Fibroblast of lung (primary cell): ENCODE data around the gene SPINDOC. TPM values are rescaled to one million over a fixed set of nuclear protein-coding genes. Genes with fewer than 3 reads are reported as not detected.
A peak's percentile ranks its signal among the peaks of the same experiment; 100 is the strongest.

Experiments used
- DNase-seq, 2 donors: peaks; one replicate each; pipeline versions ENCODE4 v3.0.0 to v3.0.0-alpha.2; 2010; ENCODE audit warnings: low read depth in 2 of 2
- H2AFZ ChIP-seq: 2 replicates; pipeline ENCODE4 v1.5.1; 2012; ENCODE audit warnings: low read length, control low read depth, inconsistent platforms
- H3K27ac ChIP-seq: 2 replicates; pipeline ENCODE4 v1.5.1; 2011; ENCODE audit warnings: low read length, control low read depth; ENCODE audit not compliant: insufficient read depth
- H3K27me3 ChIP-seq: 2 replicates; pipeline ENCODE4 v1.5.1; 2011; ENCODE audit warnings: mild to moderate bottlenecking, low read length; ENCODE audit not compliant: control insufficient read depth, insufficient read depth
- H3K36me3 ChIP-seq: 2 replicates; pipeline ENCODE4 v1.5.1; 2011; ENCODE audit warnings: low read length; ENCODE audit not compliant: control insufficient read depth, insufficient read depth
- H3K4me1 ChIP-seq: 2 replicates; pipeline ENCODE4 v1.5.1; 2011; ENCODE audit warnings: low read length; ENCODE audit not compliant: control insufficient read depth, insufficient read depth; ENCODE audit errors: extremely low read depth
- H3K4me2 ChIP-seq: 2 replicates; pipeline ENCODE4 v1.5.1; 2011; ENCODE audit warnings: low read length, control low read depth; ENCODE audit not compliant: insufficient read depth; ENCODE audit errors: extremely low read depth
- H3K4me3 ChIP-seq, 4 experiments: fragments of 200-600 bp in 1 of 4; sonication (generic) in 1 of 4; replicated peaks in 1 of 4; 2 replicates each; pipeline ENCODE4 v1.5.1; 2011 to 2016; ENCODE audit warnings: low read length in 4 of 4, low read depth in 3 of 4, mild to moderate bottlenecking in 3 of 4, control low read depth in 2 of 4, inconsistent platforms in 1 of 4, mixed read lengths in 1 of 4; ENCODE audit not compliant: insufficient read depth in 1 of 4; ENCODE audit errors: control extremely low read depth in 1 of 4
- H3K79me2 ChIP-seq: 2 replicates; pipeline ENCODE4 v1.5.1; 2012; ENCODE audit warnings: mild to moderate bottlenecking, low read length, inconsistent platforms; ENCODE audit not compliant: control insufficient read depth, insufficient read depth
- H3K9ac ChIP-seq: 2 replicates; pipeline ENCODE4 v1.5.1; 2011; ENCODE audit warnings: mild to moderate bottlenecking, low read length, control low read depth; ENCODE audit not compliant: insufficient read depth
- H3K9me3 ChIP-seq: 2 replicates; pipeline ENCODE4 v1.5.1; 2012; ENCODE audit warnings: low read depth, low read length; ENCODE audit not compliant: control insufficient read depth, insufficient read depth
- H4K20me1 ChIP-seq: 2 replicates; pipeline ENCODE4 v1.5.1; 2011; ENCODE audit warnings: low read length; ENCODE audit not compliant: control insufficient read depth, insufficient read depth; ENCODE audit errors: extremely low read depth
- EZH2 ChIP-seq: IDR thresholded peaks from 2 replicates; pipeline ENCODE4 v1.5.1; 2012; ENCODE audit warnings: low read length, control low read depth, mild to moderate bottlenecking; ENCODE audit errors: missing control alignments
- polyA plus RNA-seq, 2 donors: library from polyadenylated mRNA; depleted of rRNA in 1 of 2; stranded (reverse) in 1 of 2; unstranded in 1 of 2; fragments of >200 nt; gene quantifications; 2 replicates each; pipeline ENCODE4 v1.2.1, GENCODE V29; 2011 to 2012; ENCODE audit warnings: missing spikeins in 1 of 2
- total RNA-seq: library from RNA; depleted of rRNA; stranded (reverse); fragments of >200 nt; gene quantifications from 2 replicates; pipeline ENCODE4 v1.2.1, GENCODE V29; 2014
- TF ChIP-seq, protein P1 (sequence below), 2 donors: IDR thresholded peaks in 1 of 2; conservative IDR thresholded peaks in 1 of 2; 1 replicate in 1 of 2; 2 replicates in 1 of 2; pipeline ENCODE4 v1.5.1; 2011 to 2012; ENCODE audit warnings: low read length in 2 of 2, control low read depth in 1 of 2, inconsistent platforms in 1 of 2, low read depth in 1 of 2, mild to moderate bottlenecking in 1 of 2

The SPINDOC gene
- total and polyA plus RNA-seq, 2 donors (not counting 1 experiment from before 2014, with no cell fraction given) = 10.7 to 10.9 TPM

DNA sequence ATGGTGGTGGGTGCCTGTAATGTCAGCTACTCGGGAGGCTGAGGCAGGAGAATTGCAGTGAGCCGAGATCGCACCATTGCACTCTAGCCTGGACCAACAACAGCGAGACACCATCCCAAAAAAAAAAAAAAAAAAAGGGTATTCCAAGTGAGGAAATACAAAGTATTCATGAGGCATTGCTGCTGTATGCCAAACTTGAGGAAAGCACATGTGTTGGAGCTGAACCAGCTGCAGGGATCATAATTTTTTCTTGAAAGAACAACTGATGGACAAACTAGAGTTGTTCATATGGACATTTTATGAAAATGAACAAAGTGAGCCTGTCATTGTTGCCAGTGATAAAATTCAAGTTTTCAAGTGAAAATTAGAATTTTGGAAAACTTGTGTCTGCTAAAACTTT, 41.4 kb downstream of the SPINDOC start:
- no peak overlapping the region for H3K9ac ChIP-seq
- no peaks in the 10 kb centered on the region for H3K9me3 ChIP-seq
- no peak overlapping the region for H3K4me3 ChIP-seq
- no peak overlapping the region for H3K4me2 ChIP-seq
- H3K27ac ChIP-seq = no peak overlapping the region
- TF ChIP-seq EZH2 = no peak
- TF ChIP-seq, protein P1, sequence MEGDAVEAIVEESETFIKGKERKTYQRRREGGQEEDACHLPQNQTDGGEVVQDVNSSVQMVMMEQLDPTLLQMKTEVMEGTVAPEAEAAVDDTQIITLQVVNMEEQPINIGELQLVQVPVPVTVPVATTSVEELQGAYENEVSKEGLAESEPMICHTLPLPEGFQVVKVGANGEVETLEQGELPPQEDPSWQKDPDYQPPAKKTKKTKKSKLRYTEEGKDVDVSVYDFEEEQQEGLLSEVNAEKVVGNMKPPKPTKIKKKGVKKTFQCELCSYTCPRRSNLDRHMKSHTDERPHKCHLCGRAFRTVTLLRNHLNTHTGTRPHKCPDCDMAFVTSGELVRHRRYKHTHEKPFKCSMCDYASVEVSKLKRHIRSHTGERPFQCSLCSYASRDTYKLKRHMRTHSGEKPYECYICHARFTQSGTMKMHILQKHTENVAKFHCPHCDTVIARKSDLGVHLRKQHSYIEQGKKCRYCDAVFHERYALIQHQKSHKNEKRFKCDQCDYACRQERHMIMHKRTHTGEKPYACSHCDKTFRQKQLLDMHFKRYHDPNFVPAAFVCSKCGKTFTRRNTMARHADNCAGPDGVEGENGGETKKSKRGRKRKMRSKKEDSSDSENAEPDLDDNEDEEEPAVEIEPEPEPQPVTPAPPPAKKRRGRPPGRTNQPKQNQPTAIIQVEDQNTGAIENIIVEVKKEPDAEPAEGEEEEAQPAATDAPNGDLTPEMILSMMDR (conservative IDR thresholded peaks at IDR 0.05 in 1 of 2, IDR thresholded peaks at IDR 0.05 in 1 of 2; ENCODE audit: low read depth in 1 of 2, low read length in 2 of 2) = no peak
- H3K4me1 ChIP-seq = no peaks in the 10 kb centered on the region
- DNase-seq = no peak
- peaks cover 38% of the 10 kb centered on the region for H3K79me2 ChIP-seq
- peaks cover 1% of the 10 kb centered on the region for H3K36me3 ChIP-seq
- no peak overlapping the region for H2AFZ ChIP-seq
- no peaks in the 10 kb centered on the region for H3K27me3 ChIP-seq
- no peaks in the 10 kb centered on the region for H4K20me1 ChIP-seq

DNA sequence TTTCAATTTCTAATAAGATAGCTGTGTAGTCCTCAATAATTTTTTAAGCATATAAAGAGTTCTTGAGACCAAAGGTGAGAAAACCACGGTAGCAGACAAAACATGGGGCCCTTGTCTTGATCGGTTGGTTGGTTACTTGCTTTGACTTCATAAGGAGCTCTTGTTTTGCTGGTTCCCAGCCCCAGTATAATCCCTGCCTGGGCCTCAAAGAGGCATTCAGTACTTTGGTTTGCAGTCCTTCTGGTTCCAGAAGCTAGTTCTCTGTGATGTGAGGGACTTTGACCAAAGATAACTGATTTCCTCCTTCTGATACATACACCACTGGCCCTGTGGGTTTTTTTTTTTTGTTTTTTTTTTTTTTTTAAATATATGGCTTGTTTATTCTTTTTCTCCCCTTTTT, 42.7 kb downstream of the SPINDOC start:
- Histone ChIP-seq H3K27ac (no peak overlapping the region), H3K4me2 (no peak overlapping the region), H4K20me1 (no peaks in the 10 kb centered on the region), H3K79me2 (peaks cover 29% of the 10 kb centered on the region), H3K27me3 (no peaks in the 10 kb centered on the region), H2AFZ (no peak overlapping the region), H3K9ac (no peak overlapping the region), H3K4me1 (no peaks in the 10 kb centered on the region), H3K4me3 (no peak overlapping the region), H3K36me3 (peaks cover 1% of the 10 kb centered on the region), H3K9me3 (no peaks in the 10 kb centered on the region)
- DNase-seq = no peak
- no peak for TF ChIP-seq EZH2
- TF ChIP-seq, protein P1 (conservative IDR thresholded peaks at IDR 0.05 in 1 of 2, IDR thresholded peaks at IDR 0.05 in 1 of 2; ENCODE audit: low read depth in 1 of 2, low read length in 2 of 2) = no peak

DNA sequence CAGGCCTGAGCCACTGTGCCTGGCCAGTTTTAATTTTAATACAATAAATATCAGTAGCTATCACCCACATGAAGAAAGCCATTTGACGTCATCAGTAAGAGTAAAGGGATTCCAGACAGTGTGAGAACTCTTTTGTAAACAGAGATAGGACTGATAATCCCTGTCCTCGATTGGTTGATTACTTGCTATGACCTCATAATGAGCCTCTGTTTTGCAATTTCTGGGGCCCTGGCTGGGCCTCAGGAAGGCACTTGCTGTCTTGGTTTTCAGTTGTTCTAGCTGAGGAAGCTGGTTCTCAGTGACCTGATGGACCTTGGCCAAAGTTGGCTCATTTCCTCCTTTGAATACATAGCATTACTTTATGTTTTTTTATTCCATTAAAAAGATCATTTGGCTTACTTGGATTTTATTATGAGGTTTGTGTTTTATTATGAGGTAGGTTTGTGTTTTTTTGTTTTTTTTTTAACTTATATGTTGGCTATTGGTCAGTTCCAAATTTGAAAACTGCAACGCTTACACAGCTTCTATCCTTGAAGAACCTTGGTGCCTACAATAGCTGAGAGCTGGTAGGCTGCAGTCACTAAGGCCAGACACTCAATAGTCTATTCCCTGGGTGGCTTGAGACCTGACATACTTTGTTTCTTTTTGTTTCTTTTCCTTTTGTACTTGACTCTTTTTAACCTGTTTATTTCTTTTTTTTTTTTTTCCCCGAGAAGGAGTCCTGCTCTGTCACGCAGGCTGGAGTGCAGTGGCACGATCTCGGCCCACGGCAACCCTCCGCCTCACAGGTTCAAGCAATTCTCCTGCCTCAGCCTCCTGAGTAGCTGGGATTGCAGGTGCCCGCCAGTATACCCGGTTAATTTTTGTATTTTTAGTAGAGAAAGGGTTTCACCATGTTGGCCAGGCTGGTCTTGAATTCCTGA, 45.6 kb downstream of the SPINDOC start:
- H3K4me3 ChIP-seq = no peak overlapping the region
- H3K4me2 ChIP-seq = no peak overlapping the region
- H3K27me3 ChIP-seq = no peaks in the 10 kb centered on the region
- TF ChIP-seq EZH2 = no peak
- TF ChIP-seq, protein P1 (conservative IDR thresholded peaks at IDR 0.05 in 1 of 2, IDR thresholded peaks at IDR 0.05 in 1 of 2; ENCODE audit: low read depth in 1 of 2, low read length in 2 of 2) = no peak
- H3K36me3 ChIP-seq = peaks cover 1% of the 10 kb centered on the region
- H2AFZ ChIP-seq = no peak overlapping the region
- H4K20me1 ChIP-seq = no peaks in the 10 kb centered on the region
- no peaks in the 10 kb centered on the region for H3K4me1 ChIP-seq
- H3K9me3 ChIP-seq = no peaks in the 10 kb centered on the region
- H3K9ac ChIP-seq = no peak overlapping the region
- peaks cover 15% of the 10 kb centered on the region for H3K79me2 ChIP-seq
- no peak overlapping the region for H3K27ac ChIP-seq
- DNase-seq = peak; percentile 33 to 90
